Muscle of leg (tissue), 11 donors: ENCODE data around the gene ABCC12. TPM values are rescaled to one million over a fixed set of nuclear protein-coding genes. Genes with fewer than 3 reads are reported as not detected.

Source experiments
- DNase-seq: peaks from one replicate; pipeline ENCODE4 v3.0.0; 2013
- H3K27ac ChIP-seq: one replicate; pipeline ENCODE4 v1.5.1; 2013; ENCODE audit warnings: mild to moderate bottlenecking, low read length, control low read depth
- H3K27me3 ChIP-seq: one replicate; pipeline ENCODE4 v1.6.1; 2013; ENCODE audit warnings: low read length; ENCODE audit not compliant: control insufficient read depth, insufficient read depth
- H3K36me3 ChIP-seq: one replicate; pipeline ENCODE4 v1.6.1; 2013; ENCODE audit warnings: low read length; ENCODE audit not compliant: control insufficient read depth, insufficient read depth
- H3K4me1 ChIP-seq: one replicate; pipeline ENCODE4 v1.6.1; 2013; ENCODE audit warnings: low read length; ENCODE audit not compliant: control insufficient read depth, insufficient read depth
- H3K4me3 ChIP-seq: one replicate; pipeline ENCODE4 v1.5.1; 2013; ENCODE audit warnings: low read length, control low read depth
- H3K9me3 ChIP-seq: replicated peaks from 2 replicates; pipeline ENCODE4 v1.6.1; 2013; ENCODE audit warnings: low read depth, low read length; ENCODE audit not compliant: control insufficient read depth
- WGBS: methylation state at CpG from one replicate; pipeline ENCODE4 v1.1.5; 2013; ENCODE audit warnings: missing lambda C conversion rate; ENCODE audit not compliant: insufficient coverage; 5-methylcytosine and 5-hydroxymethylcytosine counted together
- polyA plus RNA-seq, 8 donors: library from polyadenylated mRNA; unstranded; fragments of 120-200 nt; gene quantifications; one replicate each; pipeline versions ENCODE4 v1.2.1 to v1.2.3, GENCODE V29; 2013; ENCODE audit warnings: inconsistent platforms in 1 of 8, low replicate concordance in 1 of 8; ENCODE audit not compliant: insufficient read length in 8 of 8, insufficient read depth in 1 of 8
- total RNA-seq: library from RNA; stranded (reverse); fragments of 120-200 nt; gene quantifications from one replicate; pipeline ENCODE4 v1.2.4, GENCODE V29; 2013

Gene ABCC12
- total and polyA plus RNA-seq, 9 donors = 0.12 to 0.66 (median 0.33) TPM

DNA sequence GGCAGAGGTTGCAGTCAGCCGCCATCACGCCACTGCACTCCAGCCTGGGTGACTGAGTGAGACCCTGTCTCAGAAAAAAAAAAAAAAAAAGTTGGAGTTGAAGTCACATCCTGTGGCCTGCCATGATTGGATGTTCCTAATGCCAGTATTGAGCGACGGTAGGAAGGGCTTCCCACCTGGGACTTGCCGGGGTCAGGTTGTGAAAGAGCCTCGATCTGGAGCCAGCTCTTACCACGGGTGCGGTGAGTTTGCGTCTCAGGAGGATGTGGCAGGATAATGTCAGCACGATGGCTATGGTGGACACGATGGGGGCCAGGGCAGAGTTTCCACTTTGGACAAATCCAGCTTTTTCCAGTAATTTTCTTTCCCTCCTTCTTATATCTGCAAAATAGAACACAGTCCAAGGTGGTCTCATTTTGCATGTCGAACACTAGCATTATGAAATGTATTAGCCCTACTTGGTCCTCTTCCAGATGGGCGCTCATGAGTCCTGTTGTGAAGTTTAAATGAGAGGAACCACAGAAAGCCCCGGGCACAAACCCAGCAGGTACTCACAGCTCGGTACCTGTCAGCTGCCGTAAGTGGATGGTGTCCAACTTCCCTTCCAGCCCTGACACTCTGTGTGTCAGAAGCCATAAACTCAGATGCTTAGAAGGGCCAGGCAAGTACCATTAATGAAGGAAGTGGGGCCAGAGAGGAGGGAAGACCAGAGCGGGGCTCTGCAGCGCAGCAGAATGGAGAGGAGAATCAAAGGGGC lies 22.2 kb downstream of the ABCC12 start:
- DNase-seq = no peak
- Histone ChIP-seq H3K36me3 (no peaks in the 10 kb centered on the region), H3K27me3 (no peaks in the 10 kb centered on the region), H3K9me3 (no peaks in the 10 kb centered on the region), H3K27ac (no peak overlapping the region), H3K4me3 (no peak overlapping the region), H3K4me1 (peaks cover 9% of the 10 kb centered on the region)
- 86% methylated on average over 13 of the region's 18 CpGs for WGBS

DNA sequence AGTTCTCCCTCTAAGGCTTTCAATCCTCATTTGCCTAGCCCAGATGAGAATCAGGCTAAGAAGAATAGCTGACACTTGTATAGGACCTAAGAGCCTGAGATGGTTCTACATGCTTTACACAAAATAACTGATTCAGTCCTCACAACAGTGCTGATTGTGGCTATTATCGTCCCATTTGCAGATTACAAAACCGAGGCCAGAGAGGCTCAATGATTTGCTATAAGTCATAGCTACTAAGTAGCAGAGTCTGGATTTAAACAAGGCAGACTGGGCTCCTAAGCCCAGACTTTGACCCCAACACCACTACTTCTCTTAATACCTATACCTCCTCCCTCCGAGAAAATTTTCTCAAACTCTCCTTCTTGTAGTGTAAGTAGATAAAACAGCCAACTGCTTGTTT lies 23.1 kb downstream of the ABCC12 start:
- H3K27ac ChIP-seq = no peak overlapping the region
- no peak overlapping the region for H3K4me3 ChIP-seq
- H3K27me3 ChIP-seq = no peaks in the 10 kb centered on the region
- DNase-seq = no peak
- no peaks in the 10 kb centered on the region for H3K9me3 ChIP-seq
- WGBS = 86% methylated on average over 2 of the region's 3 CpGs
- H3K4me1 ChIP-seq = peaks cover 9% of the 10 kb centered on the region
- H3K36me3 ChIP-seq = no peaks in the 10 kb centered on the region

DNA sequence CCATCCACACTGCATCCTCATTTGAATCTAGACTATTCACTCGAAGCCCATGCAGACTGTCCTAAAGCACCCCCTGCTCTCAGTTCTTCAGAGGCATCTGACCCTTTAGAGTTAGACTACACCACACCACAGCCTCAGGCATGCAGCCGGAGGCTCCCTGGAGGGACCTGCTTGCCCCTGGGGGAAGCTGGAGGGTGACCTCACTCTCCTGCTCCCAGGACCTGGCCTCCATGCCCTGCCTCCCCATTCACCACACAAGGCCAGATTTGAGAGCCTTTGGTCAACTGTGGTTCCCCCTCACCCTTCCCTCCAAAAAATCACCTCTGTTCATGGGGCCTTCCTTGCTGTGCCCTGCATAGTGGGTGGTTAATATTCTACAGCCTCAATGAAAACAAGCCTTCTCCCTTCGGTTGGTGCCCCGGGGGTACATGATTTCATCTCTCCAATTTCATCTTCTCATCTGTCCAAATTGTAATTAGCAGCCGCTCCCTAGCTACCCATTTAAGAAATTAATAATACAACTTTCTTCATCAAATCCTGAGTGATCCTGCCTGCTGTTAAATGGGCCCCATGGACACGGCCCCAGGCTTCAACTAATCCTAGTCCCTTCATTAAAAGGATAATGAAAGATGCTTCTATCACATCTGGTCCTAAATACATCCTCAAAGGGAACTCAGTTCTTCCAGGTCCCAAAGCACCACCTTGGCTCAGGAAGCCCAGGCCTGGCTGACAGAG lies 24.4 kb downstream of the ABCC12 start:
- no peaks in the 10 kb centered on the region for H3K36me3 ChIP-seq
- no peak for DNase-seq
- H3K4me3 ChIP-seq = no peak overlapping the region
- no peaks in the 10 kb centered on the region for H3K27me3 ChIP-seq
- peaks cover 8% of the 10 kb centered on the region for H3K4me1 ChIP-seq
- H3K9me3 ChIP-seq = no peaks in the 10 kb centered on the region
- H3K27ac ChIP-seq = no peak overlapping the region
- 74% methylated on average over 5 of the region's 6 CpGs for WGBS

DNA sequence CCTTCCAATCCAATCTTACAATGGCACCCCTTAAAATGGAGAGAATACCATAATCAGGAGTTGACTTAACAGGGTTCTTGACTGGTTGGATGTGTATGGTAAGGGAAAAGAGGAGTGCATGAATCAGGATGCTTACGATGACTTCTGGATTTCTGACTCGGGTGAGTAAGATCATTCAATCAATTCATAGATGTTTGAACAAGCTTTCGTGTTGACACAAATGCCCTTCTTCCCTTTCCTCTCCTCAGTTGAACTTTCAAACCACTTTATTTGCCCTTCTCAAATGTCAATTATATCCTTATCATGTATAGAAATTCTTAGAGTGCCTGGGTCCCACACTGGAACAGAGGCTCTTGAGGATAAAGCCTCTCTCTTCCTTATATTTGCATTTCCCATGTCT lies 25.9 kb downstream of the ABCC12 start:
- H3K9me3 ChIP-seq = no peaks in the 10 kb centered on the region
- no peak overlapping the region for H3K4me3 ChIP-seq
- H3K4me1 ChIP-seq = peaks cover 12% of the 10 kb centered on the region
- H3K27ac ChIP-seq = no peak overlapping the region
- no peaks in the 10 kb centered on the region for H3K27me3 ChIP-seq
- WGBS = no CpG with 5 or more reads among the region's 3 CpGs
- DNase-seq = no peak
- no peaks in the 10 kb centered on the region for H3K36me3 ChIP-seq

- H3K9me3 ChIP-seq = no peaks in the 10 kb centered on the region
- peaks cover 12% of the 10 kb centered on the region for H3K4me1 ChIP-seq
- no peaks in the 10 kb centered on the region for H3K36me3 ChIP-seq
- H3K4me3 ChIP-seq = no peak overlapping the region
- H3K27me3 ChIP-seq = no peaks in the 10 kb centered on the region
- DNase-seq = no peak
- H3K27ac ChIP-seq = no peak overlapping the region
- WGBS = 85% methylated on average over 2 of the region's 2 CpGs
These were observed 27.0 kb downstream of the ABCC12 start for GRCh38 chr16:48128769-48129168.

- H3K4me1 ChIP-seq = peaks cover 12% of the 10 kb centered on the region
- no peak overlapping the region for H3K4me3 ChIP-seq
- H3K9me3 ChIP-seq = no peaks in the 10 kb centered on the region
- no peaks in the 10 kb centered on the region for H3K27me3 ChIP-seq
- H3K36me3 ChIP-seq = no peaks in the 10 kb centered on the region
- DNase-seq = peak; percentile 29
- peak overlapping the region; percentile 65 for H3K27ac ChIP-seq
- WGBS = 70% methylated on average over 6 of the region's 13 CpGs
These were observed 28.8 kb downstream of the ABCC12 start for GRCh38 chr16:48126801-48127644.

DNA sequence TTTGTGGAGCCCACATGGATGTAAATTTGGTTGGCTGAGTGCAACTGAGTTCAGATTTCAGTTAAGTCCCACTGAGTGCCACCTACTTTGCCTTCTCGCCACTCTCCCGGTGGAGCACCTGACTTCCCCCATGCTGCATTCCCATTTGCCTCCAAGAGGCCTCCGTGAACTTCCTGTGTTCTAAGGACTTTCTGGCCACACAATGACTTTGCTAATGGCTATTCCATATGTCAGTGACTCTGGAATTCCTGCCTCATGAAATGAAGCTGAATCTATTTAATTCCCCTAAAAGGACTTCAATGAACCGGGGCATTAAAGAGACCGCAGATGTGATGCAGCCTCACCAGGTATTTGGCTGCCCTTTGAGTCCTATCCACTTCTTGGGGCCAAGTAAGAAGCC lies 29.9 kb downstream of the ABCC12 start:
- Histone ChIP-seq H3K27me3 (no peaks in the 10 kb centered on the region), H3K27ac (peak overlapping the region; percentile 42), H3K4me3 (no peak overlapping the region), H3K9me3 (no peaks in the 10 kb centered on the region), H3K4me1 (peaks cover 12% of the 10 kb centered on the region), H3K36me3 (no peaks in the 10 kb centered on the region)
- 22% methylated on average over 4 of the region's 5 CpGs for WGBS
- peak; percentile 76 for DNase-seq

DNA sequence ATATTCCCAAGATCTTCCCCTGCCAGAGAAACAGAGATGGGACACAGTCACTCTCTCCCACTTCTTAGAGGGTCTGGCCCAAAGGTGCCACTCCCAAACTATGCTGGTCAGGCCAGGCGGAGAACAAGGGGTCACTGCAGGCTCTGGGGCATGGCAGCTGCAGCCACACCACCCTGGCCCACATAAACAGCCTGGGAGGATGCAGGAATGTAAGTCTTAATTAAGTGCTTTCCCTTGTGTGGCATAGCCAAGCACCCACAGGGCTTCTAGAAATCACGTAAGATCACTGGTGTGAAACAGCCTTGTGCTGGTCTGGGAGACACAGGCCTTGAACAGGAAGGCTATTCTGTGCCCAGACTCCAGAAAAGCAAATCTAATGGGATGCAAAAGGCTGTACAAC lies 31.5 kb downstream of the ABCC12 start:
- peaks cover 12% of the 10 kb centered on the region for H3K4me1 ChIP-seq
- no peaks in the 10 kb centered on the region for H3K36me3 ChIP-seq
- no peaks in the 10 kb centered on the region for H3K27me3 ChIP-seq
- no peak overlapping the region for H3K4me3 ChIP-seq
- WGBS = 83% methylated on average over 1 of the region's 2 CpGs
- no peak overlapping the region for H3K27ac ChIP-seq
- no peak for DNase-seq
- no peaks in the 10 kb centered on the region for H3K9me3 ChIP-seq

DNA sequence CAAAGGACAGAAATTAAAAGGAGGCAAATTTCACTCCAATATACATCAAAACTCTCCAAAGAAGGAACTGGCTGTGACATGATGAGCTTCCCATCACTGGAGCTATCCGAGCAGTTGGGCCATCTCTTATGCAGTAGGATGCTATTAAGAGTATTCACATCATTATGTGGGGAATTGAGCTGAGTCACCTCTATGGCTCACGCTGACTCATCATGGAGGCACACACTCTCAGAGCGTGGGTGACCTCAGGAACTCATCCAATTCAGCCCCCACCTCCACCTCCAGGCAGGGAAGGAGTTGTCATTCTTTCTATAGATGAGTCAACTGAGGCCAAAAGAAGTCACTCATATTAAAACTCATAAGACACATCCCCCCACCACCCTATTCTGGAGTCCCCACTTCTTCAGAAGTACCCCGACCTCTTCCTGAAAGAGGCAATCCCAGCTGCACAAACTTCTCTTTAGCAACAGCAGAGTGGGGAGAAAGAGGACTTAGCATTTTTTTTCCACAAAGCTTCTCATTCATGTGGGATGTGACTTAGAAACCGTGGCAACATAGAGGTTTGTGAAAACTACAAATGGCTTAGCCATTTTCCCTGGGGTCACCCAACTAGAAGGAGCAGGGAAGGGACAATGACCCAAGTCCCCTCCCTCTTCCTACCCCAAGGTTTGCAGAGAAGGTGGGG lies 32.5 kb downstream of the ABCC12 start:
- H3K4me1 ChIP-seq = peaks cover 12% of the 10 kb centered on the region
- H3K27ac ChIP-seq = no peak overlapping the region
- H3K9me3 ChIP-seq = no peaks in the 10 kb centered on the region
- no peaks in the 10 kb centered on the region for H3K27me3 ChIP-seq
- WGBS = no CpG with 5 or more reads among the region's 5 CpGs
- H3K4me3 ChIP-seq = no peak overlapping the region
- no peaks in the 10 kb centered on the region for H3K36me3 ChIP-seq
- no peak for DNase-seq
